Natural killer cell (primary cell): ENCODE data around the gene SERPINC1. TPM values are rescaled to one million over a fixed set of nuclear protein-coding genes. Genes with fewer than 3 reads are reported as not detected.
A peak's percentile ranks its signal among the peaks of the same experiment; 100 is the strongest.

Experiments
- ATAC-seq, 3 donors: fragments of 150-1000 bp in 2 of 3; fragments of 200-7000 bp in 1 of 3; cut with Tn5 transposase; 1 replicate in 1 of 3; 2 replicates in 2 of 3; pipeline ENCODE4 v1.10.0; 2021; ENCODE audit warnings: mild to moderate bottlenecking in 2 of 3, moderate library complexity in 2 of 3
- DNase-seq, 2 donors: peaks; one replicate each; pipeline versions ENCODE4 v3.0.0 to v3.0.0-alpha.2; 2013 to 2021; ENCODE audit warnings: mixed read lengths in 1 of 2
- H3K27ac ChIP-seq: one replicate; pipeline ENCODE4 v1.5.1; 2013; ENCODE audit warnings: mild to moderate bottlenecking, low read length
- H3K27me3 ChIP-seq: one replicate; pipeline ENCODE4 v1.6.1; 2013; ENCODE audit warnings: low read length; ENCODE audit not compliant: control insufficient read depth, insufficient read depth
- H3K36me3 ChIP-seq: one replicate; pipeline ENCODE4 v1.6.1; 2013; ENCODE audit warnings: low read length; ENCODE audit not compliant: control insufficient read depth, insufficient read depth
- H3K4me1 ChIP-seq: one replicate; pipeline ENCODE4 v1.6.1; 2013; ENCODE audit warnings: low read length; ENCODE audit not compliant: control insufficient read depth, insufficient read depth
- H3K4me3 ChIP-seq: one replicate; pipeline ENCODE4 v1.5.1; 2013; ENCODE audit warnings: low read length
- H3K9me3 ChIP-seq: one replicate; pipeline ENCODE4 v1.6.1; 2013; ENCODE audit warnings: low read length; ENCODE audit not compliant: control insufficient read depth, insufficient read depth
- H3K27ac Mint-ChIP-seq, 2 donors: one replicate each; pipeline ENCODE4 v1.8.0; 2022; ENCODE audit warnings: mild to moderate bottlenecking in 2 of 2, mixed read lengths in 2 of 2, moderate library complexity in 1 of 2
- H3K27me3 Mint-ChIP-seq, 2 donors: one replicate each; pipeline ENCODE4 v1.8.0; 2022; ENCODE audit warnings: low read depth in 2 of 2, mixed read lengths in 2 of 2
- H3K36me3 Mint-ChIP-seq: one replicate; pipeline ENCODE4 v1.8.0; 2022; ENCODE audit warnings: mixed read lengths
- H3K4me1 Mint-ChIP-seq, 2 donors: one replicate each; pipeline ENCODE4 v1.8.0; 2022; ENCODE audit warnings: mixed read lengths in 2 of 2
- H3K4me3 Mint-ChIP-seq: one replicate; pipeline ENCODE4 v1.8.0; 2022; ENCODE audit warnings: mild to moderate bottlenecking, moderate library complexity, mixed read lengths
- H3K9me3 Mint-ChIP-seq, 2 donors: one replicate each; pipeline ENCODE4 v1.8.0; 2022; ENCODE audit warnings: mixed read lengths in 2 of 2
- WGBS: methylation state at CpG from one replicate; pipeline ENCODE4 v1.1.7; 2013; ENCODE audit warnings: missing lambda C conversion rate; ENCODE audit not compliant: insufficient coverage; 5-methylcytosine and 5-hydroxymethylcytosine counted together
- intact Hi-C: fragments of 100-400 bp; cut with micrococcal nuclease; formaldehyde crosslinking; loops from one replicate; pipeline ENCODE4 v1.14.2; 2022
- total RNA-seq, 4 donors: library from RNA; stranded (reverse); fragments of 120-200 nt in 1 of 4; gene quantifications; one replicate each; pipeline versions ENCODE4 v1.2.3 to v1.2.4, GENCODE V29; 2013 to 2022
- TF ChIP-seq, protein P1 (sequence below): fragments of 200-600 bp; IDR thresholded peaks from one replicate; pipeline ENCODE4 v1.8.0; 2022; ENCODE audit warnings: antibody characterized with exemption

The SERPINC1 gene
- total RNA-seq, 3 donors from 2014 or later (not counting 1 experiment from before 2014, with no cell fraction given), result 0.38 to 0.48 TPM; not detected in 1

DNA sequence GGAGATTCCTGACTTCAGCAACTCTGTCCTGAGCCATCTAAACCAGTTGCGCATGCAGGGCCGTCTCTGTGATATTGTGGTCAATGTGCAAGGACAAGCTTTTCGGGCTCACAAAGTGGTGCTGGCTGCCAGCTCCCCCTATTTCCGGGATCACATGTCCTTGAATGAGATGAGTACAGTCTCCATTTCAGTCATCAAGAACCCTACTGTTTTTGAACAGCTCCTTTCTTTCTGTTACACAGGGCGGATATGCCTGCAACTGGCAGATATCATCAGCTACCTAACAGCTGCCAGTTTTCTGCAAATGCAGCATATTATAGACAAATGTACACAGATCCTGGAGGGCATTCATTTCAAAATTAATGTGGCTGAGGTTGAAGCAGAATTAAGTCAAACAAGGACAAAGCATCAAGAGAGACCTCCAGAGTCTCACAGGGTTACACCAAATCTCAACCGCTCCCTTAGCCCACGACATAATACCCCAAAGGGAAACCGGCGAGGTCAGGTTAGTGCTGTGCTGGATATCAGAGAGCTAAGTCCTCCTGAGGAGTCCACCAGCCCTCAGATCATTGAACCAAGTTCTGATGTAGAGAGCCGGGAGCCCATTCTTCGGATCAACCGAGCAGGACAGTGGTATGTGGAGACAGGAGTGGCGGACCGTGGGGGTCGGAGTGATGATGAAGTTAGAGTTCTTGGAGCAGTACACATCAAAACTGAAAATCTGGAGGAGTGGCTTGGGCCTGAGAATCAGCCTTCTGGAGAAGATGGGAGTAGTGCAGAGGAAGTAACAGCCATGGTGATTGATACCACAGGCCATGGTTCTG lies 46.7 kb downstream of the SERPINC1 start:
- no peaks in the 10 kb centered on the region for H3K9me3 ChIP-seq
- peaks cover 14% of the 10 kb centered on the region for H3K36me3 Mint-ChIP-seq
- TF ChIP-seq, protein P1, sequence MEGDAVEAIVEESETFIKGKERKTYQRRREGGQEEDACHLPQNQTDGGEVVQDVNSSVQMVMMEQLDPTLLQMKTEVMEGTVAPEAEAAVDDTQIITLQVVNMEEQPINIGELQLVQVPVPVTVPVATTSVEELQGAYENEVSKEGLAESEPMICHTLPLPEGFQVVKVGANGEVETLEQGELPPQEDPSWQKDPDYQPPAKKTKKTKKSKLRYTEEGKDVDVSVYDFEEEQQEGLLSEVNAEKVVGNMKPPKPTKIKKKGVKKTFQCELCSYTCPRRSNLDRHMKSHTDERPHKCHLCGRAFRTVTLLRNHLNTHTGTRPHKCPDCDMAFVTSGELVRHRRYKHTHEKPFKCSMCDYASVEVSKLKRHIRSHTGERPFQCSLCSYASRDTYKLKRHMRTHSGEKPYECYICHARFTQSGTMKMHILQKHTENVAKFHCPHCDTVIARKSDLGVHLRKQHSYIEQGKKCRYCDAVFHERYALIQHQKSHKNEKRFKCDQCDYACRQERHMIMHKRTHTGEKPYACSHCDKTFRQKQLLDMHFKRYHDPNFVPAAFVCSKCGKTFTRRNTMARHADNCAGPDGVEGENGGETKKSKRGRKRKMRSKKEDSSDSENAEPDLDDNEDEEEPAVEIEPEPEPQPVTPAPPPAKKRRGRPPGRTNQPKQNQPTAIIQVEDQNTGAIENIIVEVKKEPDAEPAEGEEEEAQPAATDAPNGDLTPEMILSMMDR, result no peak
- peaks cover 28% of the 10 kb centered on the region for H3K4me1 ChIP-seq
- H3K27me3 ChIP-seq, result no peaks in the 10 kb centered on the region
- peak; percentile 39 to 68 for DNase-seq
- WGBS, result 61% methylated on average over 15 of the region's 15 CpGs
- no peaks in the 10 kb centered on the region for H3K9me3 Mint-ChIP-seq
- ATAC-seq, result peak; percentile 7 to 19 (median 16)
- H3K27ac Mint-ChIP-seq, result peak overlapping the region; percentile 91 to 97
- peak overlapping the region; percentile 57 for H3K27ac ChIP-seq
- H3K4me3 ChIP-seq, result no peak overlapping the region
- peak overlapping the region; percentile 98 for H3K4me3 Mint-ChIP-seq
- H3K4me1 Mint-ChIP-seq, result peaks cover 65 to 68% of the 10 kb centered on the region in 2 donors
- intact Hi-C loops, result no loop called here
- H3K27me3 Mint-ChIP-seq, result no peaks in the 10 kb centered on the region
- peaks cover 25% of the 10 kb centered on the region for H3K36me3 ChIP-seq

GRCh38 chr1:173869021-173869359 lies 48.1 kb downstream of the SERPINC1 start:
- peak overlapping the region; percentile 77 for H3K27ac ChIP-seq
- Mint-ChIP-seq H3K4me1 (peaks cover 80 to 81% of the 10 kb centered on the region in 2 donors), H3K36me3 (peaks cover 27% of the 10 kb centered on the region), H3K27me3 (no peaks in the 10 kb centered on the region), H3K4me3 (peak overlapping the region; percentile 98), H3K27ac (peak overlapping the region; percentile 91 to 97), H3K9me3 (no peaks in the 10 kb centered on the region)
- intact Hi-C loops, result loop anchor here (2.0 to 10.0 kb wide), 3 partner anchors 153 to 348 kb away; partner anchors contain the start of gene RC3H1
- ATAC-seq, result no peak
- peaks cover 32% of the 10 kb centered on the region for H3K36me3 ChIP-seq
- H3K4me3 ChIP-seq, result peak overlapping the region; percentile 86
- peaks cover 32% of the 10 kb centered on the region for H3K4me1 ChIP-seq
- WGBS, result 0% methylated on average over 4 of the region's 5 CpGs
- no peak for DNase-seq
- TF ChIP-seq, protein P1, result no peak
- no peaks in the 10 kb centered on the region for H3K9me3 ChIP-seq
- no peaks in the 10 kb centered on the region for H3K27me3 ChIP-seq

- H3K9me3 ChIP-seq, result no peaks in the 10 kb centered on the region
- H3K36me3 Mint-ChIP-seq, result peaks cover 33% of the 10 kb centered on the region
- peak within 1 kb of the TSS; percentile 91 to 97 for H3K27ac Mint-ChIP-seq
- H3K4me3 ChIP-seq, result peak within 1 kb of the TSS; percentile 86
- H3K27ac ChIP-seq, result peak within 1 kb of the TSS; percentile 77
- peaks cover 36% of the 10 kb centered on the region for H3K36me3 ChIP-seq
- DNase-seq, result peak; percentile 62 to 90
- H3K27me3 ChIP-seq, result no peaks in the 10 kb centered on the region
- TF ChIP-seq, protein P1, result no peak
- intact Hi-C loops, result loop anchor here (2.0 to 10.0 kb wide), 3 partner anchors 154 to 348 kb away; partner anchors contain the start of gene RC3H1
- no peaks in the 10 kb centered on the region for H3K9me3 Mint-ChIP-seq
- H3K4me1 Mint-ChIP-seq, result peaks cover 82 to 83% of the 10 kb centered on the region in 2 donors
- WGBS, result under 1% methylated on average over 53 of the region's 53 CpGs
- H3K4me1 ChIP-seq, result peaks cover 32% of the 10 kb centered on the region
- no peaks in the 10 kb centered on the region for H3K27me3 Mint-ChIP-seq
- peak; percentile 20 to 43 (median 25) for ATAC-seq
- H3K4me3 Mint-ChIP-seq, result peak within 1 kb of the TSS; percentile 98
Measured at GRCh38 chr1:173868266-173869020, 48.7 kb downstream of the SERPINC1 start, which contains the start of gene ZBTB37. TSS of gene ZBTB37 (plus strand) at chr1:173868380. CDS start at chr1:173870226, 1,846 bp downstream.
